ENCODE results near the gene LPCAT3. TPM values are rescaled to one million over a fixed set of nuclear protein-coding genes. Genes with fewer than 3 reads are reported as not detected.
"Not testable (repeated sequence)": the region's sequence is repeated elsewhere in the genome, so short reads cannot be mapped to it uniquely, and the experiment has no call there.

LPCAT3 gene
- total RNA-seq, 1 experiment from 2014 or later: 45.8 TPM

DNA sequence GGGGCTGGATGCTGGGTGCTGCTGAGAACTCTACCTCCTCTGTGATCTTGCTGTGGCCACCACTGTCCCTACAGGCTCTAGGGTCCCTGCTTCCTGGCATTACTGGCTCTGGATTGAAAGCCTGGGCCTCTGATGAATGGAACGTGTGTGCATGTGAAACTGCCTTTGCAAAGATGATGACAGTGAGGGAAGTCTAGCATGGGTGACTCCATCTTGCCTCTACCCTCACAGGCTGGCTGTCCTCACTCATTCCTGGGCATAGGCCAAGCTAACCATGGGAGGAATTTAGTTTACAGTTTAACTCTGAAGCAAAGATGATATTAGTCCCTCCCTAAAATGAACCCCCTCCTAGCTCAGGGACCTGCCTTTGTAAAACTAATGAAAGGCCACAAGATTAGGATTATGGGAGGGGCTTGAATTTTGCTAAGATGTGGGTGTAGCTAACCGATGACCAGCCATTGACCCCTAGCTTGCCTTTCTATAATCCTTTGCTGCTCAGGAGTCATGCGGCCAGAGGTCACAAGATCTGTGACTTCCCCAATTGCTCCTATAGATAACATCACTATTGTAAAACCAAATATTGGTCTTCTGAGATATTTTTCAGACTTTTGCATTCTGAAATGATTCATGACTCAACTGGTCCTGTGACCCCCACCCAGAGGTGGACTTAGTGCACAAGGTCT is 40.0 kb upstream of the LPCAT3 start:
- no peak overlapping the region for H3K4me3 ChIP-seq (replicated peaks in 1 of 2; ENCODE audit: low read depth in 1 of 2, low read length in 2 of 2)
- H3K9me2 ChIP-seq (ENCODE audit: insufficient read depth): no peaks in the 10 kb centered on the region
- no peak for ATAC-seq
- POLR2A ChIA-PET: no interaction called here
- no peak for DNase-seq (ENCODE audit: low read depth, low spot score)
- TF ChIP-seq SRF (IDR thresholded peaks at IDR 0.05; ENCODE audit: low read depth): no peak
- TF ChIP-seq JUND (IDR thresholded peaks at IDR 0.05): no peak
- no peak for TF ChIP-seq ZFX (IDR thresholded peaks at IDR 0.05)
- TF ChIP-seq FOSL1 (IDR thresholded peaks at IDR 0.05; ENCODE audit: low read depth): no peak
- no peak for TF ChIP-seq ZNF274 (IDR thresholded peaks at IDR 0.05; ENCODE audit: low read depth, low read length)
- no peak for TF ChIP-seq CBX3 (IDR thresholded peaks at IDR 0.05; ENCODE audit: low read depth)
- no peak for TF ChIP-seq REST (IDR thresholded peaks at IDR 0.05; ENCODE audit: low read depth)
- no peak for TF ChIP-seq RAD21 (IDR thresholded peaks at IDR 0.05; ENCODE audit: low read depth)
- TF ChIP-seq TCF7L2 (IDR thresholded peaks at IDR 0.05; ENCODE audit: borderline replicate concordance, extremely low read depth, insufficient read depth, insufficient read length): no peak
- no peak for TF ChIP-seq POLR2AphosphoS5 (IDR thresholded peaks at IDR 0.05; ENCODE audit: low read depth, low read length)
- TF ChIP-seq CTCF (IDR thresholded peaks at IDR 0.05 in 2 of 3, conservative IDR thresholded peaks at IDR 0.05 in 1 of 3; ENCODE audit: borderline replicate concordance in 1 of 3, insufficient read depth in 1 of 3, low read depth in 2 of 3, low read length in 2 of 3): no peak
- no peak for TF ChIP-seq POLR2A (IDR thresholded peaks at IDR 0.05; ENCODE audit: borderline replicate concordance, extremely low read depth, insufficient read depth, insufficient read length)
- TF ChIP-seq MAX (IDR thresholded peaks at IDR 0.05): no peak
- no peaks in the 10 kb centered on the region for H4K20me1 ChIP-seq (ENCODE audit: insufficient read depth)
- CTCF ChIA-PET: no interaction called here
- H3K9ac ChIP-seq (ENCODE audit: low read length): no peak overlapping the region
- no peak overlapping the region for H2AFZ ChIP-seq (ENCODE audit: low read depth, low read length, poor library complexity, severe bottlenecking)
- peaks cover 0 to 4% of the 10 kb centered on the region in 2 experiments; a peak in 1 of 4 replicates for H3K4me1 ChIP-seq (ENCODE audit: control insufficient read depth in 1 of 2, insufficient read depth in 2 of 2, low read length in 2 of 2)
- H3K79me2 ChIP-seq (ENCODE audit: insufficient read depth, low read length): no peaks in the 10 kb centered on the region
- no peaks in the 10 kb centered on the region for H3K36me3 ChIP-seq (ENCODE audit: control insufficient read depth in 1 of 2, insufficient read depth in 2 of 2, low read length in 2 of 2)
- no peaks in the 10 kb centered on the region for H3K9me3 ChIP-seq (ENCODE audit: control insufficient read depth in 1 of 2, insufficient read depth in 1 of 2, low read depth in 1 of 2, low read length in 2 of 2)
- no peak overlapping the region for H3K4me2 ChIP-seq (ENCODE audit: low read length)
- no peaks in the 10 kb centered on the region for H3K27me3 ChIP-seq (ENCODE audit: insufficient read depth, low read length)
- H3K27ac ChIP-seq (ENCODE audit: low read depth, low read length): no peak overlapping the region
- intact Hi-C loops (cut with micrococcal nuclease): no loop called here
- no TSS peak for BruUV-seq (replicated peaks)
- RAD21 ChIA-PET (ENCODE audit: low non-redundant PET in 1 of 2, low total read pairs in 2 of 2, uncharacterized antibody in 2 of 2, unreplicated experiment in 2 of 2): no interaction called here

DNA sequence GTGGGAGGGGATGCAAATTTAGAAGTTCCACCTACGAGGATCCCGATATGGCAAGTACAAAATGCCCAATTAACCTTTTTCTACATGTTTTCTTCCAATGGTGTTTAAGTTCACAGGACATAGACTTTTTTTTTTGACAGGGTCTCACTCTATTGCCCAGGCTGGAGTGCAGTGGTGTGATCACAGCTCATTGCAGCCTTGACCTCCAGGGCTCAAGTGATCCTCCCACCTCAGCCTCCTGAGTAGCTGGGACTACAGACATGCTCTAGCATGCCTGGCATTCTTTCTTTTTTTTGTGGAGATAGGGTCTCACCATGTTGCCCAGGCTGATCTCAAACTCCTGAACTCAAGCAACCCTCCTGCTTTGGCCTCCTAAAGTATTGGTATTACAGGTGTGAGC is 37.5 kb upstream of the LPCAT3 start:
- H3K4me3 ChIP-seq (replicated peaks in 1 of 2; ENCODE audit: low read depth in 1 of 2, low read length in 2 of 2); POLR2A ChIA-PET; H3K9me3 ChIP-seq (ENCODE audit: control insufficient read depth in 1 of 2, insufficient read depth in 1 of 2, low read depth in 1 of 2, low read length in 2 of 2); H3K9me2 ChIP-seq (ENCODE audit: insufficient read depth); H4K20me1 ChIP-seq (ENCODE audit: insufficient read depth); H2AFZ ChIP-seq (ENCODE audit: low read depth, low read length, poor library complexity, severe bottlenecking); CTCF ChIA-PET; H3K27me3 ChIP-seq (ENCODE audit: insufficient read depth, low read length); intact Hi-C loops (cut with micrococcal nuclease); DNase-seq (ENCODE audit: low read depth, low spot score); H3K27ac ChIP-seq (ENCODE audit: low read depth, low read length); BruUV-seq (replicated peaks); ATAC-seq; H3K9ac ChIP-seq (ENCODE audit: low read length); H3K4me2 ChIP-seq (ENCODE audit: low read length); H3K36me3 ChIP-seq (ENCODE audit: control insufficient read depth in 1 of 2, insufficient read depth in 2 of 2, low read length in 2 of 2); H3K79me2 ChIP-seq (ENCODE audit: insufficient read depth, low read length); H3K4me1 ChIP-seq (ENCODE audit: control insufficient read depth in 1 of 2, insufficient read depth in 2 of 2, low read length in 2 of 2); RAD21 ChIA-PET (ENCODE audit: low non-redundant PET in 1 of 2, low total read pairs in 2 of 2, uncharacterized antibody in 2 of 2, unreplicated experiment in 2 of 2): not testable (repeated sequence)

Measured in HCT116 (cell line).